Measurements from ENCODE around the gene HLA-DQA2. TPM values are rescaled to one million over a fixed set of nuclear protein-coding genes. Genes with fewer than 3 reads are reported as not detected.

HLA-DQA2 gene
- total RNA-seq, 1 experiment from 2014 or later = not detected

- WGBS (ENCODE audit: extremely low coverage, insufficient read length, low lambda C conversion rate) = no CpG with 5 or more reads among the region's 1 CpG
- H4K5ac ChIP-seq (ENCODE audit: insufficient read length, low read depth, low read length) = no peak overlapping the region
These were observed 31.5 kb downstream of the HLA-DQA2 start for GRCh38 chr6:32772656-32773055.

More at GRCh38 chr6:32772656-32773055, 31.5 kb downstream of the HLA-DQA2 start:
- Histone ChIP-seq H3K79me1 (ENCODE audit: insufficient read depth, low read depth, low read length, poor library complexity, severe bottlenecking) (no peaks in the 10 kb centered on the region), H3K23me2 (ENCODE audit: insufficient read length, low read depth, low read length, poor library complexity, severe bottlenecking) (no peaks in the 10 kb centered on the region), H4K91ac (ENCODE audit: insufficient read length, low read depth, low read length) (no peak overlapping the region), H3K14ac (ENCODE audit: insufficient read depth, low read length) (no peak overlapping the region), H3K56ac (ENCODE audit: insufficient read length, low read depth, low read length) (no peak overlapping the region), H3K27ac (ENCODE audit: insufficient read length, low read depth, low read length) (no peak overlapping the region), H2BK120ac (ENCODE audit: low read depth, low read length, poor library complexity, severe bottlenecking) (no peak overlapping the region), H3K79me2 (ENCODE audit: insufficient read depth, low read length) (no peaks in the 10 kb centered on the region), H3K27me3 (ENCODE audit: insufficient read depth, low read length) (no peaks in the 10 kb centered on the region), H4K8ac (replicated peaks; ENCODE audit: insufficient read length, low read depth, low read length) (no peak overlapping the region), H3K23ac (ENCODE audit: insufficient read length, low read depth, low read length) (no peak overlapping the region), H2BK12ac (ENCODE audit: insufficient read length, low read depth, low read length) (no peak overlapping the region), H3T11ph (ENCODE audit: low read length) (no peak overlapping the region), H2BK20ac (ENCODE audit: low read depth, low read length, poor library complexity, severe bottlenecking) (no peak overlapping the region), H2AK5ac (ENCODE audit: insufficient read length, low read length) (no peak overlapping the region), H3K4me2 (ENCODE audit: insufficient read depth, insufficient read length, low read length) (no peak overlapping the region), H3K4ac (ENCODE audit: low read depth, low read length) (no peak overlapping the region), H4K20me1 (ENCODE audit: control insufficient read depth, insufficient read depth, insufficient read length) (no peaks in the 10 kb centered on the region), H2BK5ac (ENCODE audit: insufficient read length, low read length) (no peak overlapping the region), H3K4me1 (ENCODE audit: insufficient read depth, low read length) (no peaks in the 10 kb centered on the region), H2BK15ac (ENCODE audit: low read depth, low read length) (no peak overlapping the region), H3K9me3 (ENCODE audit: control insufficient read depth, low read depth, low read length) (no peaks in the 10 kb centered on the region), H2AFZ (ENCODE audit: low read length) (no peak overlapping the region), H3K18ac (ENCODE audit: insufficient read length, low read depth, low read length) (no peak overlapping the region), H3K9ac (ENCODE audit: extremely low read depth, insufficient read length, low read length) (no peak overlapping the region)
- Mint-ChIP-seq H3K4me3 (no peak overlapping the region), H3K36me3 (ENCODE audit: insufficient read depth in 1 of 3, low read depth in 3 of 3) (peaks cover 0 to 4% (median 4%) of the 10 kb centered on the region in 3 experiments; a peak in 1 of 7 replicates), H3K4me1 (peaks cover 8 to 12% of the 10 kb centered on the region in 2 experiments), H3K27me3 (ENCODE audit: low read depth) (no peaks in the 10 kb centered on the region; the same call in 1 of the 2 replicates), H3K27ac (no peak overlapping the region), H3K9me3 (peaks cover 4 to 11% of the 10 kb centered on the region in 2 experiments; a peak in 3 of 5 replicates)
- DNase-seq = no peak
- TF ChIP-seq CTCF (conservative IDR thresholded peaks at IDR 0.05) = no peak

Data from H9 (cell line).